Suprapubic skin (tissue), 4 donors: Measurements from ENCODE around the gene CLRN2. TPM values are rescaled to one million over a fixed set of nuclear protein-coding genes. Genes with fewer than 3 reads are reported as not detected.

Source experiments
- DNase-seq, 2 donors: peaks; one replicate each; pipeline ENCODE4 v3.0.0-alpha.2; 2019; ENCODE audit warnings: low spot score in 2 of 2
- H3K27ac ChIP-seq: fragments of 200-600 bp; sonication (generic); one replicate; pipeline ENCODE4 v1.5.1; 2019
- H3K27me3 ChIP-seq: fragments of 200-600 bp; sonication (generic); one replicate; pipeline ENCODE4 v1.5.1; 2019
- H3K36me3 ChIP-seq: fragments of 200-600 bp; sonication (generic); one replicate; pipeline ENCODE4 v1.5.1; 2019
- H3K4me1 ChIP-seq: fragments of 200-600 bp; sonication (generic); one replicate; pipeline ENCODE4 v1.5.1; 2019
- H3K4me3 ChIP-seq: fragments of 200-600 bp; sonication (generic); one replicate; pipeline ENCODE4 v1.5.1; 2019; ENCODE audit warnings: mild to moderate bottlenecking
- H3K9me3 ChIP-seq: fragments of 200-600 bp; sonication (generic); one replicate; pipeline ENCODE4 v1.5.1; 2019
- CTCF ChIP-seq, 2 donors: fragments of 200-600 bp in 1 of 2; fragments of 450-650 bp in 1 of 2; sonication (generic) in 1 of 2; IDR thresholded peaks; one replicate each; pipeline ENCODE4 v1.5.1; 2016 to 2019; ENCODE audit warnings: antibody characterized with exemption in 2 of 2, mild to moderate bottlenecking in 1 of 2, moderate library complexity in 1 of 2
- EP300 ChIP-seq: sonication (generic); formaldehyde crosslinking; IDR thresholded peaks from one replicate; pipeline ENCODE4 v1.6.1; 2017; ENCODE audit warnings: antibody characterized with exemption
- POLR2A ChIP-seq, 2 donors: fragments of 450-650 bp; IDR thresholded peaks; one replicate each; pipeline ENCODE4 v1.6.1; 2017; ENCODE audit warnings: antibody characterized with exemption in 2 of 2, mild to moderate bottlenecking in 2 of 2, moderate library complexity in 2 of 2
- POLR2AphosphoS5 ChIP-seq, 3 donors: sonication (generic); formaldehyde crosslinking; IDR thresholded peaks; one replicate each; pipeline ENCODE4 v1.6.1; 2017; ENCODE audit warnings: antibody characterized with exemption in 3 of 3
- WGBS: methylation state at CpG from one replicate; pipeline ENCODE4 v1.1.5; 2018; 5-methylcytosine and 5-hydroxymethylcytosine counted together
- total RNA-seq, 4 donors: library from RNA; depleted of rRNA; stranded (reverse); fragments of >200 nt; gene quantifications; one replicate each; pipeline ENCODE4 v1.1.0, GENCODE V29; 2016

CLRN2 gene
- total RNA-seq, 4 donors from 2014 or later: not detected

GRCh38 chr4:17494258-17495190 is 20.4 kb upstream of the CLRN2 start:
- 66% methylated on average over 10 of the region's 10 CpGs for WGBS
- Histone ChIP-seq H3K4me3 (no peak overlapping the region), H3K27ac (no peak overlapping the region), H3K9me3 (no peaks in the 10 kb centered on the region), H3K4me1 (no peaks in the 10 kb centered on the region), H3K36me3 (peaks cover 24% of the 10 kb centered on the region), H3K27me3 (no peaks in the 10 kb centered on the region)
- no peak for TF ChIP-seq POLR2A (IDR thresholded peaks at IDR 0.05)
- no peak for TF ChIP-seq POLR2AphosphoS5 (IDR thresholded peaks at IDR 0.05)
- no peak for TF ChIP-seq CTCF (IDR thresholded peaks at IDR 0.05)
- TF ChIP-seq EP300: no peak
- DNase-seq: no peak

DNA sequence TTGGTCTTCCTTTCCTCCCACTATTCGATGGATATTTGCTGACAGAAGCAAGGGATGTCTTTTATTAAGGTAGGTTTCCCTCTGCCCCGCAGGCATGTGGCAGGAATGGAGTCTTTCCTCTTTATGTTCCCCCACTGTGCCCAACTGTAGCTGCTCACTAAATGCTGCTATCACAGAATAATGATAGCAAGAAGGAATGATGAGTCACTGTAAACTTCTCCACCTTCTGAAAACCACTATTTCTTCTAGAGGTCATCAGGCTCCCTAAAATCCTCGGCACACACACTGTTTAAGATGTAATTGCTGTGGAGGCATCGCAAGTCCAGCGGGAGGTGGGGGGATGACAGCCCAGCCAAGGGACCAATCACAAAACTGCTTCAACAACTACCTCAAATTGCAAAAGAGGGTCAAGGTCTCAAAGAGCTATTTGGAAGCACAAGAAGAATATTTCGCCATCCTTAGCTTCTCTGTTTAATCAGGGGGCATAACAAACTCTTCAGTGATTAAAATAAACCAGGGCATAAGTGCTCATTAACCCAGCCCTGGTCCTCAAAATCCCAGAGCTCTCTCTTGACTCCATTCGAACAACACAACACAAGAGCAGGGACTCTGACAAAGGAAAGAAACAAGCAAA is 17.0 kb upstream of the CLRN2 start:
- no peak for TF ChIP-seq CTCF (IDR thresholded peaks at IDR 0.05)
- TF ChIP-seq POLR2AphosphoS5 (IDR thresholded peaks at IDR 0.05): no peak
- TF ChIP-seq EP300: no peak
- TF ChIP-seq POLR2A (IDR thresholded peaks at IDR 0.05): no peak
- WGBS: 85% methylated on average over 7 of the region's 7 CpGs
- Histone ChIP-seq H3K9me3 (no peaks in the 10 kb centered on the region), H3K4me1 (no peaks in the 10 kb centered on the region), H3K4me3 (no peak overlapping the region), H3K27me3 (no peaks in the 10 kb centered on the region), H3K36me3 (peaks cover 36% of the 10 kb centered on the region), H3K27ac (no peak overlapping the region)
- DNase-seq: no peak

DNA sequence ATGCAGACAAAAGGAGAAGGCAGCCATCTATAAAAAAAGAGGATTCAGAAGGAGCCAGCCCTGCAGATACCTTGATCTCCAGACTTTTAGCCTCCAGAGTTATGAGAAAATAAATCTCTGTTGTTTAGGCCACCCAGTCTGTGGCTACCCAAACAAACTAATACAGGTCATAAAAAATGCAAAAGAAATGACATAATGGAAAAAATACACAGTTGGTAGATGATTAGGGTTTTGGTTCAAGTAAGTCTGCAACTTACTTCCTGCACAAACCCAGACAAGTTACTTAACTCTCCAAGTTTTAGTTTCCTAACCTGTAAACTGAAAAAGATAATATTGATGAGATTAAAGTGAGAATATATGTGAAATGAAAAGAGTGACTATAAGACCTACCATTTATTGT is 14.4 kb upstream of the CLRN2 start:
- H3K36me3 ChIP-seq: peaks cover 44% of the 10 kb centered on the region
- no peaks in the 10 kb centered on the region for H3K27me3 ChIP-seq
- no peak overlapping the region for H3K4me3 ChIP-seq
- no peak for DNase-seq
- H3K9me3 ChIP-seq: no peaks in the 10 kb centered on the region
- H3K27ac ChIP-seq: no peak overlapping the region
- no peaks in the 10 kb centered on the region for H3K4me1 ChIP-seq
- TF ChIP-seq POLR2AphosphoS5 (IDR thresholded peaks at IDR 0.05) (no peak), CTCF (IDR thresholded peaks at IDR 0.05) (no peak), EP300 (no peak)

DNA sequence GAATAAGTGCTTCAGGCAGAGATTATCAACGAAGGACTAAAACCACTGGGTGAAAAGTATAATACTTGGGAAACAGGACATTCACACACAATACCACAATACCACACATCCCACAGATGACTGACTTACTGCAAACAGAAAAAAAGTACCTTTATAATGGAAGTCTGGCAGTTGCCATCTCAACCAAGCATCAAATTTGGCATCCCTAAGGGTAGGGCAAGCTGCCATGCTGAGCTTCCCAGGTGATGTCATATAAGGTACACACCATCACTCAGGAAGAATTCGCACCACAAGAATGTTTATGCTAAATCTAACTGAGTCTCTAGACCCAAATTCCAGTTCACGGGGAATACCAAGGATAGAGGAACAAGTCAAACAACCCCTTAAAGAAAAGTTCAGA is 12.2 kb upstream of the CLRN2 start:
- no peak overlapping the region for H3K4me3 ChIP-seq
- DNase-seq: no peak
- H3K27me3 ChIP-seq: no peaks in the 10 kb centered on the region
- H3K36me3 ChIP-seq: peaks cover 50% of the 10 kb centered on the region
- 61% methylated on average over 3 of the region's 3 CpGs for WGBS
- H3K9me3 ChIP-seq: no peaks in the 10 kb centered on the region
- H3K27ac ChIP-seq: no peak overlapping the region
- no peak for TF ChIP-seq POLR2A (IDR thresholded peaks at IDR 0.05)
- TF ChIP-seq POLR2AphosphoS5 (IDR thresholded peaks at IDR 0.05): no peak
- TF ChIP-seq EP300: no peak
- no peak for TF ChIP-seq CTCF (IDR thresholded peaks at IDR 0.05)
- H3K4me1 ChIP-seq: no peaks in the 10 kb centered on the region

DNA sequence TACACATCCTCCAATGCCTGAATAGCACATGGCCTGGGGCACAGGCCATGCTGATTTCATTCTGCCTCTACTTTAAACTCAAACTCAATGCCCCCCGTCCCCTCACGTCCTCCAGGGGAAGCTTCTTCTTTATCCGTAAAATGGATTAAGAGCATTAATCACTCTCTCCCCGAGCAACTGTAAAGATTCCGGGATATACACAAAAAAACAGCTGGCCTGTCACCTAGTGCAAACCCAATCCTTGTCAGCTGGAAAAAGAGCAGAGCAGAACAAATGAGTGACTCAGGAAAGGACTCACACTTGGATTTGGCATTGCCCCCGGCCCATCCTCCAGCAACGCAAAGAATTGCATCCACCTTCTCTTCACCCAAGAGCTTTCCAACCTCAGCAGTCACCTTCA is 10.9 kb upstream of the CLRN2 start:
- Histone ChIP-seq H3K27me3 (no peaks in the 10 kb centered on the region), H3K27ac (no peak overlapping the region), H3K36me3 (peaks cover 47% of the 10 kb centered on the region), H3K9me3 (no peaks in the 10 kb centered on the region), H3K4me3 (no peak overlapping the region), H3K4me1 (no peaks in the 10 kb centered on the region)
- no peak for DNase-seq
- 85% methylated on average over 7 of the region's 7 CpGs for WGBS
- TF ChIP-seq POLR2AphosphoS5 (IDR thresholded peaks at IDR 0.05) (no peak), EP300 (no peak), CTCF (IDR thresholded peaks at IDR 0.05) (no peak), POLR2A (IDR thresholded peaks at IDR 0.05) (no peak)
